H9 (cell line): Measurements from ENCODE around the gene GPR37L1. TPM values are rescaled to one million over a fixed set of nuclear protein-coding genes. Genes with fewer than 3 reads are reported as not detected.

Experiments
- DNase-seq: peaks from one replicate; pipeline ENCODE4 v3.0.0-alpha.2; 2017
- H2AFZ ChIP-seq: one replicate; pipeline ENCODE4 v1.6.1; 2013; ENCODE audit warnings: mild to moderate bottlenecking, low read length, control low read depth, moderate library complexity
- H2AK5ac ChIP-seq: 2 replicates; pipeline ENCODE4 v1.6.1; 2013; ENCODE audit warnings: low read length, control low read depth, mixed read lengths; ENCODE audit not compliant: insufficient read length
- H2BK120ac ChIP-seq: one replicate; pipeline ENCODE4 v1.6.1; 2013; ENCODE audit warnings: low read depth, mild to moderate bottlenecking, low read length, control low read depth, inconsistent platforms; ENCODE audit not compliant: poor library complexity, severe bottlenecking
- H2BK12ac ChIP-seq: 2 replicates; pipeline ENCODE4 v1.6.1; 2013; ENCODE audit warnings: low read length, control low read depth, mixed read lengths, low read depth; ENCODE audit not compliant: insufficient read length
- H2BK15ac ChIP-seq: 2 replicates; pipeline ENCODE4 v1.6.1; 2013; ENCODE audit warnings: low read depth, low read length, control low read depth
- H2BK20ac ChIP-seq: one replicate; pipeline ENCODE4 v1.6.1; 2013; ENCODE audit warnings: low read depth, mild to moderate bottlenecking, low read length, control low read depth, inconsistent platforms; ENCODE audit not compliant: poor library complexity, severe bottlenecking
- H2BK5ac ChIP-seq: 2 replicates; pipeline ENCODE4 v1.6.1; 2013; ENCODE audit warnings: low read length, control low read depth, mixed read lengths; ENCODE audit not compliant: insufficient read length
- H3K14ac ChIP-seq: 2 replicates; pipeline ENCODE4 v1.6.1; 2013; ENCODE audit warnings: low read length, control low read depth; ENCODE audit not compliant: insufficient read depth
- H3K18ac ChIP-seq: 2 replicates; pipeline ENCODE4 v1.6.1; 2013; ENCODE audit warnings: low read depth, mild to moderate bottlenecking, mixed read lengths, low read length, control low read depth; ENCODE audit not compliant: insufficient read length
- H3K23ac ChIP-seq: 2 replicates; pipeline ENCODE4 v1.6.1; 2013; ENCODE audit warnings: low read length, control low read depth, mixed read lengths, low read depth; ENCODE audit not compliant: insufficient read length
- H3K23me2 ChIP-seq: 2 replicates; pipeline ENCODE4 v1.6.1; 2013; ENCODE audit warnings: low read depth, mild to moderate bottlenecking, mixed read lengths, low read length, control low read depth; ENCODE audit not compliant: insufficient read length, poor library complexity, severe bottlenecking
- H3K27ac ChIP-seq: 2 replicates; pipeline ENCODE4 v1.5.1; 2013; ENCODE audit warnings: low read length, control low read depth, mixed read lengths, low read depth; ENCODE audit not compliant: insufficient read length
- H3K27me3 ChIP-seq: 2 replicates; pipeline ENCODE4 v1.6.1; 2013; ENCODE audit warnings: low read length, control low read depth, inconsistent platforms; ENCODE audit not compliant: insufficient read depth
- H3K4ac ChIP-seq: 2 replicates; pipeline ENCODE4 v1.6.1; 2013; ENCODE audit warnings: low read depth, mild to moderate bottlenecking, control low read depth, inconsistent platforms, low read length, moderate library complexity
- H3K4me1 ChIP-seq: 2 replicates; pipeline ENCODE4 v1.6.1; 2013; ENCODE audit warnings: low read length, control low read depth, inconsistent platforms; ENCODE audit not compliant: insufficient read depth
- H3K4me2 ChIP-seq: 2 replicates; pipeline ENCODE4 v1.6.1; 2013; ENCODE audit warnings: low read length, control low read depth, mixed read lengths; ENCODE audit not compliant: insufficient read length, insufficient read depth
- H3K56ac ChIP-seq: 2 replicates; pipeline ENCODE4 v1.6.1; 2013; ENCODE audit warnings: low read depth, mild to moderate bottlenecking, mixed read lengths, low read length, control low read depth; ENCODE audit not compliant: insufficient read length
- H3K79me1 ChIP-seq: 2 replicates; pipeline ENCODE4 v1.6.1; 2013; ENCODE audit warnings: low read depth, mild to moderate bottlenecking, moderate library complexity, low read length, control low read depth, inconsistent platforms; ENCODE audit not compliant: insufficient read depth, poor library complexity, severe bottlenecking
- H3K79me2 ChIP-seq: 2 replicates; pipeline ENCODE4 v1.6.1; 2013; ENCODE audit warnings: low read length, control low read depth, inconsistent platforms; ENCODE audit not compliant: insufficient read depth
- H3K9ac ChIP-seq: 2 replicates; pipeline ENCODE4 v1.6.1; 2013; ENCODE audit warnings: low read length, control low read depth, mixed read lengths; ENCODE audit not compliant: insufficient read length; ENCODE audit errors: extremely low read depth
- H3K9me3 ChIP-seq: one replicate; pipeline ENCODE4 v1.6.1; 2013; ENCODE audit warnings: low read depth, low read length, inconsistent platforms; ENCODE audit not compliant: control insufficient read depth
- H3T11ph ChIP-seq: one replicate; pipeline ENCODE4 v1.6.1; 2013; ENCODE audit warnings: mild to moderate bottlenecking, low read length, control low read depth, inconsistent platforms
- H4K20me1 ChIP-seq: one replicate; pipeline ENCODE4 v1.6.1; 2013; ENCODE audit not compliant: control insufficient read depth, insufficient read length, insufficient read depth
- H4K5ac ChIP-seq: 2 replicates; pipeline ENCODE4 v1.6.1; 2013; ENCODE audit warnings: low read depth, mild to moderate bottlenecking, mixed read lengths, low read length, control low read depth; ENCODE audit not compliant: insufficient read length
- H4K8ac ChIP-seq: replicated peaks from 2 replicates; pipeline ENCODE4 v1.6.1; 2013; ENCODE audit warnings: low read length, control low read depth, mixed read lengths, low read depth; ENCODE audit not compliant: insufficient read length
- H4K91ac ChIP-seq: 2 replicates; pipeline ENCODE4 v1.6.1; 2013; ENCODE audit warnings: low read depth, mild to moderate bottlenecking, moderate library complexity, mixed read lengths, low read length, control low read depth; ENCODE audit not compliant: insufficient read length
- H3K27ac Mint-ChIP-seq, 3 experiments: 2 replicates in 2 of 3; 3 replicates in 1 of 3; pipeline ENCODE4 v1.8.0; 2020 to 2021; ENCODE audit warnings: mixed read lengths in 3 of 3, mild to moderate bottlenecking in 1 of 3, moderate library complexity in 1 of 3
- H3K27me3 Mint-ChIP-seq: 2 replicates; pipeline ENCODE4 v1.8.0; 2021; ENCODE audit warnings: low read depth, mild to moderate bottlenecking, moderate library complexity, mixed read lengths
- H3K36me3 Mint-ChIP-seq, 3 experiments: 2 replicates in 2 of 3; 3 replicates in 1 of 3; pipeline ENCODE4 v1.8.0; 2020 to 2021; ENCODE audit warnings: low read depth in 3 of 3, mixed read lengths in 3 of 3; ENCODE audit not compliant: insufficient read depth in 1 of 3
- H3K4me1 Mint-ChIP-seq, 2 experiments: 2 replicates each; pipeline ENCODE4 v1.8.0; 2020; ENCODE audit warnings: mixed read lengths in 2 of 2
- H3K4me3 Mint-ChIP-seq, 2 experiments: 2 replicates in 1 of 2; 3 replicates in 1 of 2; pipeline ENCODE4 v1.8.0; 2020 to 2021; ENCODE audit warnings: mild to moderate bottlenecking in 2 of 2, mixed read lengths in 2 of 2, moderate library complexity in 1 of 2
- H3K9me3 Mint-ChIP-seq, 2 experiments: 2 replicates in 1 of 2; 3 replicates in 1 of 2; pipeline ENCODE4 v1.8.0; 2020; ENCODE audit warnings: mild to moderate bottlenecking in 2 of 2, mixed read lengths in 2 of 2, moderate library complexity in 1 of 2
- CTCF ChIP-seq: fragments of 200-600 bp; sonication (generic); conservative IDR thresholded peaks from 3 replicates; pipeline ENCODE4 v1.8.0; 2021; ENCODE audit warnings: antibody characterized with exemption, mild to moderate bottlenecking
- WGBS: extraction: QIAGEN DNeasy Blood & Tissue Kit; methylation state at CpG from one replicate; pipeline ENCODE4 v1.1.7; 2013; ENCODE audit warnings: missing lambda C conversion rate, low lambda C conversion rate, mixed read lengths; ENCODE audit not compliant: insufficient read length; ENCODE audit errors: extremely low coverage; 5-methylcytosine and 5-hydroxymethylcytosine counted together
- total RNA-seq: library from RNA; stranded (reverse); gene quantifications from 2 replicates; pipeline ENCODE4 v1.2.1, GENCODE V29; 2021

GPR37L1 gene
- total RNA-seq, 1 experiment from 2014 or later: 0.11 TPM

- no CpG with 5 or more reads among the region's 8 CpGs for WGBS
Measured at GRCh38 chr1:202129453-202130296, 7.0 kb downstream of the GPR37L1 start.

More at GRCh38 chr1:202129453-202130296, 7.0 kb downstream of the GPR37L1 start:
- H2AFZ ChIP-seq: no peak overlapping the region
- H3K4me1 ChIP-seq: 0 out of 2 replicates have a peak, but pooled peaks cover 2% of the 10 kb centered on the region
- no peak overlapping the region for H3K27ac ChIP-seq
- no peak for DNase-seq
- H4K8ac ChIP-seq: no peak overlapping the region
- H3T11ph ChIP-seq: no peak overlapping the region
- no peak overlapping the region for H2BK5ac ChIP-seq
- H3K79me2 ChIP-seq: no peaks in the 10 kb centered on the region
- no peak overlapping the region for H3K23ac ChIP-seq
- H2BK120ac ChIP-seq: no peak overlapping the region
- no peak overlapping the region for H3K18ac ChIP-seq
- H3K4ac ChIP-seq: no peak overlapping the region
- H2BK15ac ChIP-seq: no peak overlapping the region
- peaks cover 4 to 8% of the 10 kb centered on the region in 2 experiments; a peak in 3 of 4 replicates for H3K4me1 Mint-ChIP-seq
- no peaks in the 10 kb centered on the region for H3K9me3 Mint-ChIP-seq
- H3K27ac Mint-ChIP-seq: no peak overlapping the region; a peak in 1 of 7 replicates
- no peak overlapping the region for H3K9ac ChIP-seq
- no peak overlapping the region; the same call in 1 of the 2 replicates for H3K14ac ChIP-seq
- H2BK20ac ChIP-seq: no peak overlapping the region
- H3K9me3 ChIP-seq: no peaks in the 10 kb centered on the region
- H2BK12ac ChIP-seq: no peak overlapping the region
- H3K36me3 Mint-ChIP-seq: peaks cover 7 to 23% (median 21%) of the 10 kb centered on the region in 3 experiments; a peak in 6 of 7 replicates
- no peak overlapping the region for H2AK5ac ChIP-seq
- no peak overlapping the region for H3K56ac ChIP-seq
- H3K4me3 Mint-ChIP-seq: no peak overlapping the region; a peak in 1 of 5 replicates
- H3K27me3 ChIP-seq: no peaks in the 10 kb centered on the region
- no peak for TF ChIP-seq CTCF
- H3K27me3 Mint-ChIP-seq: peaks cover 4% of the 10 kb centered on the region; the same call in 1 of the 2 replicates
- H3K23me2 ChIP-seq: no peaks in the 10 kb centered on the region
- H3K79me1 ChIP-seq: no peaks in the 10 kb centered on the region
- no peak overlapping the region for H4K5ac ChIP-seq
- H4K91ac ChIP-seq: no peak overlapping the region
- H3K4me2 ChIP-seq: no peak overlapping the region
- H4K20me1 ChIP-seq: no peaks in the 10 kb centered on the region
